Calu3 (cell line): ENCODE results near the gene DLST. TPM values are rescaled to one million over a fixed set of nuclear protein-coding genes. Genes with fewer than 3 reads are reported as not detected.

ENCODE experiments used
- BruUV-seq: library from RNA; stranded (reverse); fragments of 400-500 nt; replicated peaks from 2 replicates; lab custom pipeline; 2021; lab: Mats Ljungman, UMichigan
- CTCF ChIA-PET: fragments of 300-600 bp; sonication (Branson Sonifier 250); formaldehyde crosslinking; loops from one replicate; lab custom pipeline; 2022; ENCODE audit warnings: antibody characterized with exemption; lab: Charles Lee
- DNase-seq: peaks from one replicate; pipeline ENCODE4 v3.0.0; 2022
- H3K27ac Mint-ChIP-seq: one replicate; pipeline ENCODE4 v1.8.0; 2022; ENCODE audit warnings: mixed read lengths; ENCODE audit not compliant: unreplicated experiment
- H3K27me3 Mint-ChIP-seq: one replicate; pipeline ENCODE4 v1.8.0; 2022; ENCODE audit warnings: mixed read lengths; ENCODE audit not compliant: unreplicated experiment
- H3K36me3 Mint-ChIP-seq: one replicate; pipeline ENCODE4 v1.8.0; 2022; ENCODE audit warnings: mild to moderate bottlenecking, moderate library complexity, mixed read lengths; ENCODE audit not compliant: insufficient read depth, unreplicated experiment
- H3K4me1 Mint-ChIP-seq: one replicate; pipeline ENCODE4 v1.8.0; 2022; ENCODE audit warnings: mild to moderate bottlenecking, low read depth, mixed read lengths; ENCODE audit not compliant: unreplicated experiment
- H3K4me3 Mint-ChIP-seq: one replicate; pipeline ENCODE4 v1.8.0; 2022; ENCODE audit warnings: mild to moderate bottlenecking, low read depth, moderate library complexity, mixed read lengths; ENCODE audit not compliant: unreplicated experiment
- H3K9me3 Mint-ChIP-seq: one replicate; pipeline ENCODE4 v1.8.0; 2022; ENCODE audit warnings: low read depth, mixed read lengths; ENCODE audit not compliant: unreplicated experiment
- CTCF ChIP-seq: fragments of 200-600 bp; IDR thresholded peaks from one replicate; pipeline ENCODE4 v1.8.0; 2022; ENCODE audit warnings: antibody characterized with exemption; ENCODE audit not compliant: unreplicated experiment
- intact Hi-C: fragments of 100-400 bp; cut with micrococcal nuclease; formaldehyde crosslinking; loops from one replicate; pipeline ENCODE4 v1.10.0; 2022; ENCODE audit not compliant: unreplicated experiment
- total RNA-seq: library from RNA; stranded (reverse); gene quantifications from 2 replicates; pipeline ENCODE4 v1.2.3, GENCODE V29; 2022

Gene DLST
- total RNA-seq, 1 experiment from 2014 or later, result 84.2 TPM

DNA sequence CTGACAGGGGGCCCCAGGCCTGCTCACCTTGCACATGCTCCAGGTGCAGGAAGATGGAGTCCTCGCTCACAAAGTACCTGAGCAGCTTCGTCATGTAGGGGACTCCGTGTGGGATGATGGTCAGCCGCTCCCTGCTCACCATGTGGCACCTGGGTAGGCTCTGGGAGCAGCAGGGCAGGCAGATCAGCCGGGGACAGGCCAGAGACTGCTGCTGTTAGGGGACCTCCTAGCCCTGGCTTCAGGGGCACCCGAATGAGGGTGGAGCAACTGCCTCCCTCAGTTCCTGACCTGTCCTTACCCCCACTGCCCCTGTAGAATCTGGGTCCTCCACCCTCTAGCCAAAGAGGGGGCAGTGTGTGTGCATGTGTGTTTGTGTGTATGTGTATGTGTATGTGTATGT lies 29.5 kb downstream of the DLST start:
- no TSS peak for BruUV-seq
- Mint-ChIP-seq H3K27me3 (no peaks in the 10 kb centered on the region), H3K36me3 (peaks cover 5% of the 10 kb centered on the region), H3K4me1 (peaks cover 14% of the 10 kb centered on the region), H3K27ac (no peak overlapping the region), H3K4me3 (no peak overlapping the region), H3K9me3 (no peaks in the 10 kb centered on the region)
- intact Hi-C loops, result no loop called here
- no peak for DNase-seq
- no peak for TF ChIP-seq CTCF
- CTCF ChIA-PET, result interaction anchor here (0.7 to 1.5 kb wide), 5 partner anchors 12 to 786 kb away, joined by 3 to 5 read pairs (median 3); partner anchors contain the start of gene RPS6KL1

GRCh38 chr14:74911704-74912103 lies 30.0 kb downstream of the DLST start:
- H3K4me1 Mint-ChIP-seq, result peaks cover 14% of the 10 kb centered on the region
- intact Hi-C loops, result no loop called here
- no peak for TF ChIP-seq CTCF
- CTCF ChIA-PET, result interaction anchor here (0.7 to 1.5 kb wide), 5 partner anchors 12 to 785 kb away, joined by 3 to 5 read pairs (median 3); partner anchors contain the start of gene RPS6KL1
- no TSS peak for BruUV-seq
- DNase-seq, result peak; percentile 64
- no peak overlapping the region for H3K27ac Mint-ChIP-seq
- H3K4me3 Mint-ChIP-seq, result peak overlapping the region; percentile 55
- H3K36me3 Mint-ChIP-seq, result peaks cover 5% of the 10 kb centered on the region
- H3K27me3 Mint-ChIP-seq, result no peaks in the 10 kb centered on the region
- H3K9me3 Mint-ChIP-seq, result no peaks in the 10 kb centered on the region

DNA sequence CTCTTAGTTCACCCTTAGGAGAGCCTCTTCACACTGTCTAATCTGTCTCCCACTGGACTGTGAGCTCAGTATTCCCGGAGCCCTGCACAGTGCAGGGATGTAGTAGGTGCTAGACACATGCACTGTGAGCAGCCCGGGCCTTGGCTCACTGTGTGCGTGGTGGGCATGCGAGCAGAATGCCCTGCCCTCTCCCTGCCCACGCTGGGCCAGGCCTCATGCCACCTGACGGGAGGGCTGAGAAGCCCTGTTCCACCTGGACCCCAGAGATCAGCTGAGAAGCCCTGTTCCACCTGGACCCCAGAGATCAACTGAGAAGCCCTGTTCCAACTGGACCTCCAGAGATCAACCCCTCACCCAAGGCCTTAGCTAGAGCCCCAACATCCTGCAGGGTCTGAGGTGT lies 30.4 kb downstream of the DLST start:
- Mint-ChIP-seq H3K36me3 (peaks cover 5% of the 10 kb centered on the region), H3K4me1 (peaks cover 14% of the 10 kb centered on the region), H3K4me3 (peak overlapping the region; percentile 55), H3K27me3 (no peaks in the 10 kb centered on the region), H3K9me3 (no peaks in the 10 kb centered on the region), H3K27ac (no peak overlapping the region)
- DNase-seq, result no peak
- intact Hi-C loops, result no loop called here
- CTCF ChIA-PET, result interaction anchor here (0.7 to 1.5 kb wide), 4 partner anchors 11 to 785 kb away, joined by 3 to 5 read pairs (median 3); partner anchors contain the start of gene RPS6KL1
- no peak for TF ChIP-seq CTCF
- BruUV-seq, result no TSS peak

- H3K27me3 Mint-ChIP-seq, result no peaks in the 10 kb centered on the region
- intact Hi-C loops, result no loop called here
- no peaks in the 10 kb centered on the region for H3K9me3 Mint-ChIP-seq
- H3K4me1 Mint-ChIP-seq, result peaks cover 14% of the 10 kb centered on the region
- CTCF ChIA-PET, result no interaction called here
- no peak overlapping the region for H3K27ac Mint-ChIP-seq
- no peak overlapping the region for H3K4me3 Mint-ChIP-seq
- TF ChIP-seq CTCF, result no peak
- H3K36me3 Mint-ChIP-seq, result peaks cover 5% of the 10 kb centered on the region
- BruUV-seq, result no TSS peak
- no peak for DNase-seq
These were observed 31.1 kb downstream of the DLST start for GRCh38 chr14:74912801-74913200.
